ENCODE data around the gene DMD.

DNA sequence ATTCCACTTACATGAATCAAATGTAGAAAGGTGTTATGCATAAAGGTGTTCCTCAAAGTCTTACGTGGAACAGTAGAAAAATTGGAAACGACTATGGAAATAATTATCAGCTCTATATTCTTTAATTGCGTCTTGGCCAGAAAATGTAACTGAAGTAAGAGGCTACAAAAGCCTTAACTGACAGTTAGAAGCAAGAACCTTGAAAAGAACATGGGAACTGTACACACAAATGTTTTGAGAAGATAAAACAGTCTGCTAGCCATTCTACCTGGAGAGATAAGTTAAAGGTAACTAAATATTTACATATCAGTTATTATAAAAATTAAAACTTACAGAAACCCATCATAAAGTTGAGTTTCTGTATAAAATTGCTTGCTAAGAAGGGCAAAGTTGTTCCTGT, 1967.5 kb downstream of the DMD start:
- no peak for TF ChIP-seq POLR2AphosphoS5 (IDR thresholded peaks at IDR 0.05; ENCODE audit: borderline replicate concordance, low read depth, low read length)
- no peak for TF ChIP-seq EZH2 (IDR thresholded peaks at IDR 0.05)
